Germinal center (tissue), 1 donor: ENCODE measurements around the gene HPS3.
"Not testable (repeated sequence)": the region's sequence is repeated elsewhere in the genome, so short reads cannot be mapped to it uniquely, and the experiment has no call there.

ENCODE experiments used
- DNase-seq: peaks from one replicate; pipeline ENCODE4 v3.0.0; 2012; ENCODE audit warnings: mixed read lengths, low spot score

HPS3 gene, protein sequence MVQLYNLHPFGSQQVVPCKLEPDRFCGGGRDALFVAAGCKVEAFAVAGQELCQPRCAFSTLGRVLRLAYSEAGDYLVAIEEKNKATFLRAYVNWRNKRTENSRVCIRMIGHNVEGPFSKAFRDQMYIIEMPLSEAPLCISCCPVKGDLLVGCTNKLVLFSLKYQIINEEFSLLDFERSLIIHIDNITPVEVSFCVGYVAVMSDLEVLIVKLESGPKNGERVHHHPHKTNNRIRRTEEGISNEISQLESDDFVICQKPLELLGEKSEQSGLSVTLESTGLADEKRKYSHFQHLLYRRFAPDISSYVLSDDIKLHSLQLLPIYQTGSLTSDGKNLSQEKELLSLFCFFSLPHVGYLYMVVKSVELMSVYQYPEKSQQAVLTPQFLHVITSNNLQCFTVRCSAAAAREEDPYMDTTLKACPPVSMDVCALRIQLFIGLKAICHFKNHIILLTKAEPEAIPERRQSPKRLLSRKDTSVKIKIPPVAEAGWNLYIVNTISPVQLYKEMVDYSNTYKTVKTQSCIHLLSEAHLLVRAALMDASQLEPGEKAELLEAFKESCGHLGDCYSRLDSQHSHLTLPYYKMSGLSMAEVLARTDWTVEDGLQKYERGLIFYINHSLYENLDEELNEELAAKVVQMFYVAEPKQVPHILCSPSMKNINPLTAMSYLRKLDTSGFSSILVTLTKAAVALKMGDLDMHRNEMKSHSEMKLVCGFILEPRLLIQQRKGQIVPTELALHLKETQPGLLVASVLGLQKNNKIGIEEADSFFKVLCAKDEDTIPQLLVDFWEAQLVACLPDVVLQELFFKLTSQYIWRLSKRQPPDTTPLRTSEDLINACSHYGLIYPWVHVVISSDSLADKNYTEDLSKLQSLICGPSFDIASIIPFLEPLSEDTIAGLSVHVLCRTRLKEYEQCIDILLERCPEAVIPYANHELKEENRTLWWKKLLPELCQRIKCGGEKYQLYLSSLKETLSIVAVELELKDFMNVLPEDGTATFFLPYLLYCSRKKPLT

GRCh38 chr3:149129326-149130205 lies at the start of gene HPS3:
HPS3 (plus strand) TSS chr3:149129638; CDS start chr3:149129724, 86 bp downstream.
- peak; percentile 91 for DNase-seq

GRCh38 chr3:149080011-149080698 lies 49.3 kb upstream of the HPS3 start:
- no peak for DNase-seq

GRCh38 chr3:149080699-149081091 lies 48.7 kb upstream of the HPS3 start:
- no peak for DNase-seq

GRCh38 chr3:149081772-149082171 lies 47.7 kb upstream of the HPS3 start:
- DNase-seq: no peak

GRCh38 chr3:149085828-149086231 lies 43.6 kb upstream of the HPS3 start:
- DNase-seq: peak; percentile 26

- peak; percentile 97 for DNase-seq
These were observed 43.0 kb upstream of the HPS3 start, which contains the start of gene HLTF for GRCh38 chr3:149086232-149086988. HLTF (minus strand) TSS chr3:149086533; CDS start chr3:149086336, 197 bp downstream.

GRCh38 chr3:149087208-149087607 lies 42.2 kb upstream of the HPS3 start:
- DNase-seq: no peak

- no peak for DNase-seq
These were observed 40.0 kb upstream of the HPS3 start for GRCh38 chr3:149089395-149089794.

DNA sequence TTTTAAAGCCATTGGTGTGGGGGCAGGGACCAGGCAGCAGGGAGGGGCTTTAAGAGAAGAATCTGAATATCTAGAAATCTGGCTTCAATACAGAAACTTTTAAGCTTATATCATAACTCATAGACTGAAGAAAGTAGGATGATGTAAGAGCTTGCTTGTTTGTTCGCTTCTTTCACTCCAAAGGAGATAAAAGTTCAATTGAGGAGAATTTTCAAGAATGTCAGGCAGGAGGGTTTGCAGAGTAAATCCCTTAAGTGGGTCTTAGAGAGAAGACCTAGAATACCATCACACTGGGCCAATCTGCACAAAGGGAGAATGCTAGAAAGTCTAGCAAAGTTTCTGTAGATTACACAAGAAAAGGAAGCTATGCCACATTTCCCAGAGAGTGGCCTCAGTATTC lies 39.0 kb upstream of the HPS3 start:
- no peak for DNase-seq

DNA sequence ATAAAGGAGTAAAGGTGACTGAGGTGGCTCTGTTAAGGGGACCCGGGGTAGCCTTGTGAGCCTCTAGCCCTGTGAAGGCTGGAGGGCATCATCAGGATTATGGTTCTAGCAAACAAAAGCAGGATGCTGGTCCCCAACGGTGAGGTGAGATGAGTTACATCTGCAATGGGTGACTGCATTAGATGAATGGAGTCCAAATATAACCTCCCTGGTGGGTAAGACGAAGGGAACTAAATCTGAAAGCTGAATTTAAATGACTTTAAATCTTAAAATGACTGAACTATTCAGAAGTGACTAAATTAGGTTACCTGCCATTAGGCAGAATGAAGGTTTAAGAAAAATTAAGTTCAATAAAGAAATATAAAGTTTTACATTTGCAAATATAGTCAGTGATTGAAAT lies 38.5 kb upstream of the HPS3 start:
- DNase-seq: no peak

DNA sequence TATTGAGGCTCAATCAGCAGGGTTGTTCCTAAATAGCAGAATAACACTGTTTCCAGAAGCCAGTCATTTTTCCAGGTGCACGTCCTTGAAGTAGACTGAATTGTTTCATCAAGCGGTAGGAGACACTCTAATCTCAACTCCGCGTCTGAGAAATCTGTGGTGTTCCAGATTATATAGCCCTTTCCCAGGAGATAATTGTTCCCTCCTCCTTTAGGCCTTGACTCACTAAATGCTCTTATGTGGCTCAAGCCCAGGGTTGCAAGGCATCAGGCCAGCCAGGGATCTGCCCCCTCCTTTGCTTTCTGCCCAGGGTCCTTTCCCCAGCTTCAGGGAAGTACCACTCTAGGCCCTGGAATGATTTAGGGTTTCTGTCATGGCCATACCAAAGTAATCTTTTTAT lies 37.5 kb upstream of the HPS3 start:
- DNase-seq: no peak

- peak; percentile 21 for DNase-seq
These were observed 34.0 kb upstream of the HPS3 start for GRCh38 chr3:149095487-149095886.

GRCh38 chr3:149097987-149098386 lies 31.5 kb upstream of the HPS3 start:
- not testable (repeated sequence) for DNase-seq

DNA sequence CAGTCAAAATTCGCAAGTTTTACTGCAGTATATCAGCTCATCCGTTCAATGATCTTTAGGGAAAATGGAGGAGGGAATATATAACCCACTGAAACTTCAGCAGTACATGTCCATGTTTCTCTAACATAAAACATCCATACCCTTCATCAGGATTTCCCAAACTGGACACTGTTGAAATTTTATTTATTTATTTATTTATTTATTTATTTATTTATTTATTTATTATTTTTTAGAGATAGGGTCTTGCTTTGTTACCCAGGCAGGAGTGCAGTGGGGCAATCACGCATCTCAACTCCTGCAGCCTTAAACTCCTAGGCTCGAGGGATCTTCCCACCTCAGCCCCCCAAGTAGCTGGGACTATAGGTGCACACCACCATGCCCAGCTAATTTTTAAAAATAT lies 28.3 kb upstream of the HPS3 start:
- DNase-seq: no peak

DNA sequence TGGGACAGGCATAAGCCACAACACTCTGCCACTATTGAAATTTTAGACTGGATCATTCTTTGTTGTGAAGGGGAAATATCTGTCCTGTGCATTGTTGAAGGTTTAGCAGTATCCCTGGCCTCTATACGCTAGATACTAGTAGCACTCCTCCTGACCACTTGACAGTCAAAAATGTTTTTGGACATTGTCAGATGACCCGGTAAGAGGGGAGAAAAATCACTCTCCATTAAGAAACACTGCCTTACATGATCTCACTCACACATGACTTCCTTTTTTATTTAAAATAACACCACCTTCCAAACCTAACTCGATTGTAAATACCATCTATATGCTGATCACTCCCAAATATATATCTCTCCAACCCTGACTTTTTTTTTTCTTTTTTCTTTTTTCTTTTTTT lies 27.8 kb upstream of the HPS3 start:
- DNase-seq: no peak

GRCh38 chr3:149104484-149104883 lies 25.0 kb upstream of the HPS3 start:
- no peak for DNase-seq

DNA sequence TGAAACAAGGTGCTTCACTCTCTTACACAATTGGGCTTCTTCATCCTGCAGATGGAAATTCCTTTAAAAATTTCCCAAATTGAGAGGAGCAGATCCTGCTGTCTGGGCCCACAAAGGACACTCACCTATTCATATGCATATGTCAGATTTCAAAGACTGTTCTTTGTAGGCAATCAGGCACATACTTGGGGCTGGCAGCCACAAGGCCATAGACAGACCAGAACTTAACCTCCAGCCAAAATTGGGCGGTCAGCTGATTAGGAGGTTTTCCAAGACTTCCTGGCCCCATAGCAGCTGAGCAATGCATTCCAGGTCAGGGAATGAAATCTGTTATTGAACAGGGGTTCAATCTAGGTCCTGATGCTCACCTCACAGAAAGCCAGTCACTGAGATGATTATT lies 15.0 kb upstream of the HPS3 start:
- DNase-seq: no peak

DNA sequence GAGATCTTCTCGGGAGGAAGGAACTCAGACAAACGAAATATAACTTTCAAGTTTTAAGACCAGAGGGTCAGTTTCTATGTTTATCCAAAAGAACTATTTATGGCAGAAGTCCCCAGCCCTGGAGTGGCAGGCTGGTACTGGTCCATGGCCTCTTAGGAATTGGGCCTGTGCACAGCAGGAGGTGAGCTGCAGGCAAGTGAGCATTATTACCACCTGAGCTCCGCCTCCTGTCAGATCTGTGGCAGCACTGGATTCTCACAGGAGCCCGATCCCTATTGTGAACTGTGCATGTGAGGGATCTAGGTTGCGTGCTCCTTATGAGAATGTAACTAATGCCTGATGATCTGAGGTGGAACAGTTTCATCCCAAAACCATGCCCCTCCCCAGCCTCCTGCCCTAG lies 14.3 kb upstream of the HPS3 start:
- DNase-seq: no peak

GRCh38 chr3:149118724-149119123 lies 10.7 kb upstream of the HPS3 start:
- no peak for DNase-seq

GRCh38 chr3:149119466-149119865 lies 10.0 kb upstream of the HPS3 start:
- DNase-seq: no peak
